RWPE2 (cell line): ENCODE results near the gene CHCHD4.

Experiments used
- ATAC-seq: fragments of 200-7000 bp; cut with Tn5 transposase; 3 replicates; pipeline ENCODE4 v1.9.1; 2021; ENCODE audit warnings: low read depth
- DNase-seq: peaks from one replicate; pipeline ENCODE4 v3.0.0-alpha.2; 2020; ENCODE audit warnings: low spot score
- H3K27ac ChIP-seq: fragments of 450-650 bp; 2 replicates; pipeline ENCODE4 v1.5.1; 2017; ENCODE audit warnings: mild to moderate bottlenecking; ENCODE audit not compliant: poor library complexity, severe bottlenecking
- H3K27me3 ChIP-seq: fragments of 250-450 bp; sonication (Bioruptor Pico); 2 replicates; pipeline ENCODE4 v1.5.1; 2021; ENCODE audit warnings: mild to moderate bottlenecking, moderate library complexity; ENCODE audit not compliant: insufficient read depth, poor library complexity, severe bottlenecking
- H3K36me3 ChIP-seq: fragments of 250-450 bp; sonication (Bioruptor Pico); 2 replicates; pipeline ENCODE4 v1.5.1; 2020; ENCODE audit warnings: low read depth, mild to moderate bottlenecking, moderate library complexity
- H3K4me1 ChIP-seq: fragments of 250-450 bp; sonication (Bioruptor Pico); 2 replicates; pipeline ENCODE4 v1.5.1; 2021; ENCODE audit warnings: mild to moderate bottlenecking, moderate library complexity; ENCODE audit not compliant: insufficient read depth, poor library complexity, severe bottlenecking
- H3K4me3 ChIP-seq: fragments of 250-450 bp; sonication (Bioruptor Pico); 2 replicates; pipeline ENCODE4 v1.5.1; 2021; ENCODE audit warnings: mild to moderate bottlenecking, moderate library complexity; ENCODE audit not compliant: severe bottlenecking
- H3K9me3 ChIP-seq: fragments of 250-450 bp; sonication (Bioruptor Pico); 2 replicates; pipeline ENCODE4 v1.5.1; 2021; ENCODE audit warnings: mild to moderate bottlenecking, moderate library complexity; ENCODE audit not compliant: severe bottlenecking
- CTCF ChIP-seq: fragments of 450-650 bp; IDR thresholded peaks from one replicate; pipeline ENCODE4 v1.5.1; 2017; ENCODE audit warnings: mild to moderate bottlenecking, moderate library complexity; ENCODE audit not compliant: poor library complexity, severe bottlenecking

CHCHD4 gene

GRCh38 chr3:14124615-14125192 is at the start of gene CHCHD4, which contains the start of gene TMEM43:
Gene CHCHD4 (minus strand): TSS chr3:14124870. CDS start chr3:14124676, 194 bp downstream.
Gene TMEM43 (plus strand): TSS chr3:14125052. CDS start chr3:14125194, 142 bp downstream.
- peak; percentile 98 for DNase-seq
- Histone ChIP-seq H3K27me3 (no peaks in the 10 kb centered on the region), H3K9me3 (no peaks in the 10 kb centered on the region), H3K36me3 (peaks cover 47% of the 10 kb centered on the region), H3K27ac (peak within 1 kb of the TSS; percentile 79), H3K4me1 (peaks cover 9% of the 10 kb centered on the region), H3K4me3 (peak within 1 kb of the TSS; percentile 82)
- TF ChIP-seq CTCF = no peak
- peak; percentile 82 for ATAC-seq

- DNase-seq (no peak), ATAC-seq (no peak)
- Histone ChIP-seq H3K9me3 (no peaks in the 10 kb centered on the region), H3K27me3 (no peaks in the 10 kb centered on the region), H3K27ac (no peak overlapping the region), H3K4me3 (no peak overlapping the region), H3K4me1 (peaks cover 33% of the 10 kb centered on the region), H3K36me3 (peaks cover 57% of the 10 kb centered on the region)
- no peak for TF ChIP-seq CTCF
These were observed 47.8 kb upstream of the CHCHD4 start for GRCh38 chr3:14172496-14172895.

DNA sequence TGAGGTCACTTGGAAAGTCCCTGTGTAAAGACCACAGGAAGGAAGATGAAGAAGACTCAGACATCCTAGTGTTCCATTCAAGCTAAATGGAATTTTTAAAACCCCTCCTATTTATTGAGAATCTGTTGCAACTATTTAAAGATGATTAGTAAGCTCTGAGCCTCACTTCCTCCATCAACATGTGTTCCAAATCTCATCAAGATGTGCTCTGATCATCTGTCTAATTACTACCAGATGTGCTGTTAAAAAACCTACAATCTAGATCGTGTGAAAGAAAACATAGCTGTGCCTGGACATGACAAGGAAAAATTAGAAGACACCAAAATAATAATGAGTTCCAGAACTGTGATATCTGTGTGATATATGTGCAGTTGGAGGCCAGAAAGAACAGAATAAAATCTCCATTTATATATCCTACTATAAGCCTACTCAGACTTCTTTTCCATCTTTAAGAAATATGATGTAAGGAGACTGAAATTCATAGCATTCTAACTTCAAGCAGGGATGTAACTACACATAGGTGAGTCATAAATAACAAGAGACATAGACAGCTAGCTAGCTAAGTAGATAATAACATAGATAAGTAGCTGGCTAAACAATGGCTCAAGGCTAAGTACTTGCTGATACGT is 46.0 kb upstream of the CHCHD4 start:
- ATAC-seq (peak; percentile 91), DNase-seq (no peak)
- TF ChIP-seq CTCF = no peak
- Histone ChIP-seq H3K27ac (peak overlapping the region; percentile 63), H3K27me3 (no peaks in the 10 kb centered on the region), H3K4me3 (no peak overlapping the region), H3K9me3 (no peaks in the 10 kb centered on the region), H3K4me1 (peaks cover 32% of the 10 kb centered on the region), H3K36me3 (peaks cover 72% of the 10 kb centered on the region)

GRCh38 chr3:14169871-14170270 is 45.2 kb upstream of the CHCHD4 start:
- peaks cover 80% of the 10 kb centered on the region for H3K36me3 ChIP-seq
- no peaks in the 10 kb centered on the region for H3K9me3 ChIP-seq
- peaks cover 32% of the 10 kb centered on the region for H3K4me1 ChIP-seq
- H3K27ac ChIP-seq = peak overlapping the region; percentile 63
- no peak overlapping the region for H3K4me3 ChIP-seq
- no peak for DNase-seq
- TF ChIP-seq CTCF = no peak
- 0 out of 3 replicates have a peak, but pooled peaks have one; percentile 25 for ATAC-seq
- H3K27me3 ChIP-seq = no peaks in the 10 kb centered on the region

GRCh38 chr3:14169435-14169834 is 44.8 kb upstream of the CHCHD4 start:
- Histone ChIP-seq H3K9me3 (no peaks in the 10 kb centered on the region), H3K4me1 (peaks cover 28% of the 10 kb centered on the region), H3K27me3 (no peaks in the 10 kb centered on the region), H3K36me3 (peaks cover 84% of the 10 kb centered on the region), H3K27ac (peak overlapping the region; percentile 63), H3K4me3 (no peak overlapping the region)
- TF ChIP-seq CTCF = no peak
- DNase-seq = no peak
- no peak for ATAC-seq
